ENCODE data around the gene EIPR1.

DNA sequence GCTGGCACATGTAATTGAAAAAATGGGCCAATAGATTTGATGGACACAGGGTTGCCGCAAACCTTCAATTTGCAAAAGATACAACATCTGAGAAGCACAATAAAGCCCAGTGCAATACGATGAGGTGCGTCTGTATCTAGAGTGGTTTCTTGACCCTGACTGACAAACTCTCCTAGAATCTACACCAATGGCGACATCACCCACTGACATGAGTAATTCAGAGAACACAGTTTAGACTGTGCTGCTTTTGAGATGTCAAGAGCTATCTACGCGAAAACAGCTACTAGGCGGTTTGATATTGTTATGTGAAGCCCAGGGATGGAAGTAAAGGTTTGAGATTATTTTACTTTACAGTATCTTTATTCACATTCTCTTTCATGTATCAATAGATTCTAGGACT, 104.9 kb downstream of the EIPR1 start:
- TF ChIP-seq POLR2A (IDR thresholded peaks at IDR 0.05), result no peak
- TF ChIP-seq, protein P1, sequence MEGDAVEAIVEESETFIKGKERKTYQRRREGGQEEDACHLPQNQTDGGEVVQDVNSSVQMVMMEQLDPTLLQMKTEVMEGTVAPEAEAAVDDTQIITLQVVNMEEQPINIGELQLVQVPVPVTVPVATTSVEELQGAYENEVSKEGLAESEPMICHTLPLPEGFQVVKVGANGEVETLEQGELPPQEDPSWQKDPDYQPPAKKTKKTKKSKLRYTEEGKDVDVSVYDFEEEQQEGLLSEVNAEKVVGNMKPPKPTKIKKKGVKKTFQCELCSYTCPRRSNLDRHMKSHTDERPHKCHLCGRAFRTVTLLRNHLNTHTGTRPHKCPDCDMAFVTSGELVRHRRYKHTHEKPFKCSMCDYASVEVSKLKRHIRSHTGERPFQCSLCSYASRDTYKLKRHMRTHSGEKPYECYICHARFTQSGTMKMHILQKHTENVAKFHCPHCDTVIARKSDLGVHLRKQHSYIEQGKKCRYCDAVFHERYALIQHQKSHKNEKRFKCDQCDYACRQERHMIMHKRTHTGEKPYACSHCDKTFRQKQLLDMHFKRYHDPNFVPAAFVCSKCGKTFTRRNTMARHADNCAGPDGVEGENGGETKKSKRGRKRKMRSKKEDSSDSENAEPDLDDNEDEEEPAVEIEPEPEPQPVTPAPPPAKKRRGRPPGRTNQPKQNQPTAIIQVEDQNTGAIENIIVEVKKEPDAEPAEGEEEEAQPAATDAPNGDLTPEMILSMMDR (IDR thresholded peaks at IDR 0.05), result no peak
